Measurements from ENCODE around the gene NPAS3.

NPAS3 gene

DNA sequence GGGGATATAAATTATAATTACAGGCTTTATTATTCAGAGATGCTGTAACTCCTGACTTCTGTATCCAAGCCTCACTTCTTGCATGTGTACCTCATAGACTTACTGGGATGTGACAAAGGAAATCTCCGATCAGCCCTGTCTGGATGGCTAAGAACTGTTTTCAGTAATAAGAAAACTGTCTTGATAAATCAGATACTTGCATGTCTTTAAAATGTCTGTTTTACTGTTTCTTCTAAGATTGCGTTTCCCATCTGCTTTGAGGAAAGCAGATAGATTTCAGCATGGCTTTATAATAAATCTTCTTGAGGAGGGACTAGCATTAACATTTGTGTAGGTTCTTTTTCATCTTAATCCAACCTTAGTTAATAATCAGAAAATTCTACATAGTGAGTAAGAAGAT is 616.3 kb downstream of the NPAS3 start:
- Histone ChIP-seq H3K4me2 (no peak overlapping the region), H3K9ac (no peak overlapping the region), H3K79me2 (ENCODE audit: insufficient read depth, low read depth) (no peaks in the 10 kb centered on the region), H3K27ac (no peak overlapping the region), H2AFZ (ENCODE audit: low read depth) (no peak overlapping the region), H3K27me3 (ENCODE audit: insufficient read depth, low read depth) (no peaks in the 10 kb centered on the region), H4K20me1 (ENCODE audit: insufficient read depth) (no peaks in the 10 kb centered on the region), H3K4me1 (ENCODE audit: low read depth, poor library complexity, severe bottlenecking) (no peaks in the 10 kb centered on the region), H3K36me3 (ENCODE audit: insufficient read depth) (no peaks in the 10 kb centered on the region), H3K4me3 (IDR thresholded peaks at IDR 0.05; ENCODE audit: insufficient read depth, low read depth, low read length) (no peak overlapping the region)
- TF ChIP-seq, protein P1, sequence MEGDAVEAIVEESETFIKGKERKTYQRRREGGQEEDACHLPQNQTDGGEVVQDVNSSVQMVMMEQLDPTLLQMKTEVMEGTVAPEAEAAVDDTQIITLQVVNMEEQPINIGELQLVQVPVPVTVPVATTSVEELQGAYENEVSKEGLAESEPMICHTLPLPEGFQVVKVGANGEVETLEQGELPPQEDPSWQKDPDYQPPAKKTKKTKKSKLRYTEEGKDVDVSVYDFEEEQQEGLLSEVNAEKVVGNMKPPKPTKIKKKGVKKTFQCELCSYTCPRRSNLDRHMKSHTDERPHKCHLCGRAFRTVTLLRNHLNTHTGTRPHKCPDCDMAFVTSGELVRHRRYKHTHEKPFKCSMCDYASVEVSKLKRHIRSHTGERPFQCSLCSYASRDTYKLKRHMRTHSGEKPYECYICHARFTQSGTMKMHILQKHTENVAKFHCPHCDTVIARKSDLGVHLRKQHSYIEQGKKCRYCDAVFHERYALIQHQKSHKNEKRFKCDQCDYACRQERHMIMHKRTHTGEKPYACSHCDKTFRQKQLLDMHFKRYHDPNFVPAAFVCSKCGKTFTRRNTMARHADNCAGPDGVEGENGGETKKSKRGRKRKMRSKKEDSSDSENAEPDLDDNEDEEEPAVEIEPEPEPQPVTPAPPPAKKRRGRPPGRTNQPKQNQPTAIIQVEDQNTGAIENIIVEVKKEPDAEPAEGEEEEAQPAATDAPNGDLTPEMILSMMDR (conservative IDR thresholded peaks at IDR 0.05; ENCODE audit: low read depth, low read length), result no peak

DNA sequence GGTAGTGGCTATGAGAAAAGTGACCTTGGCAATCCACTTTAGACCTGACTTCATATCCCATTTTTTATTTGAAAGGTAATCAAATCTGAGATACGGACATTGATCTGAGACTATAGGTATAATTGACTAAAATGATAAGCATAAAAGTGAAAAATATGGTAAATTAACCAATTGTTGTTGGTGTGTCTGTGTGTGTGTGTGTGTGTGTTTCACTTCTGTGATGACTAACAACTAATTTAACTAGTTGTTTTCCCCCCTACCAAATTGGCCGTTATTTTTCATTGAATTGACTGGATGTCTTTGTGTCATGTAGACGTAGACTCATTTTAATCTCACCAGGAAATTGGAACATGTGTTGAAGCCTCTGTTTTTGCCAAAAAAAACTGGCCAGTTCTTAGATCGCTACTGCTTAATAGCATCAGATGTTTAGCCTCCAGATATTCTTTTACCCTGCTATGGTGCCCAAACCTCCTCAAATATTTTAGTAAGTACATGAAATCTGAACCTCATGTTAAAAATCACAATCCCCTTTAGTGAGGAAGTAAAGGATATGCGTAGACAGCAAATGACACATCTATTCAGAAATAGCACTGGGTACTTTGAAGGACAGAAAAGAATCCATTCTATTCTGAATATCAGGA is 617.2 kb downstream of the NPAS3 start:
- Histone ChIP-seq H2AFZ (ENCODE audit: low read depth) (no peak overlapping the region), H3K36me3 (ENCODE audit: insufficient read depth) (no peaks in the 10 kb centered on the region), H3K9ac (no peak overlapping the region), H3K27me3 (ENCODE audit: insufficient read depth, low read depth) (no peaks in the 10 kb centered on the region), H3K79me2 (ENCODE audit: insufficient read depth, low read depth) (no peaks in the 10 kb centered on the region), H3K4me3 (IDR thresholded peaks at IDR 0.05; ENCODE audit: insufficient read depth, low read depth, low read length) (no peak overlapping the region), H3K4me2 (no peak overlapping the region), H3K27ac (no peak overlapping the region), H4K20me1 (ENCODE audit: insufficient read depth) (no peaks in the 10 kb centered on the region), H3K4me1 (ENCODE audit: low read depth, poor library complexity, severe bottlenecking) (no peaks in the 10 kb centered on the region)
- TF ChIP-seq, protein P1 (conservative IDR thresholded peaks at IDR 0.05; ENCODE audit: low read depth, low read length), result no peak

DNA sequence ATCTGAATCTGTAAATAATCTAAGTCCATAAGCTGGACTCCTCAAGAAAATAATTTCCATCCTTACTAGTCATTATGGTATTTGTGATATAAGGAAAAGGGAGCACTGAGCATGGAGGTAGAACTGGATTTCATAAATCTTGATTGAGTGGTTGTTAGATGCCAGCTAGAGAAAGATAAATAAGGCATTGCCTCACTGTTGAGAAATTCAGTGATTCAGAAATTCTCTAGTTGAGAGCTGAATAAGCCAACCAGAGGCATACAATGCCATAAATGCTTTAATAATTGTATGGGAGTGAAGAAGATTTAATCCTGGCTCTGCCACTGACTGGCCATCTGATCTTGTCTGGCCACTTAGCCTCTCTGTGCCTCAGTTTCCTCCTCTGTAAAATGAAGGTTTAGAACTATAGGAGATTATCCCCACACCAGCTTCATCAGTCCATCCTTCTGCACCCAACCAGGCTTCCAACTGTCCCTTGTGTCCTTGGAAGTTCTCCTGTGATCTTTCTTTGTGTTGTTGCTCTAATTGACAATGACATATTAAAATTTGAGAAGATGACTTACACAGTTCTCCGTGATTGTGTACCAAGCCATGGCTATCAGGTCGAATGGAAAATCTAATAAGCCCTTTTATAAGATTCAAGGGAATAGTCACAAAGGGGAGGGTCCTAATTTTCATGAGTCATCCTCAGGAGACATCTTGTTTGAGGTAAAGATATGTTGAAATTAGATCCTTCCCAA is 617.9 kb downstream of the NPAS3 start:
- H3K4me2 ChIP-seq, result no peak overlapping the region
- no peaks in the 10 kb centered on the region for H4K20me1 ChIP-seq (ENCODE audit: insufficient read depth)
- H3K27ac ChIP-seq, result no peak overlapping the region
- no peaks in the 10 kb centered on the region for H3K36me3 ChIP-seq (ENCODE audit: insufficient read depth)
- H3K4me1 ChIP-seq (ENCODE audit: low read depth, poor library complexity, severe bottlenecking), result no peaks in the 10 kb centered on the region
- TF ChIP-seq, protein P1 (conservative IDR thresholded peaks at IDR 0.05; ENCODE audit: low read depth, low read length), result no peak
- no peak overlapping the region for H3K9ac ChIP-seq
- no peak overlapping the region for H2AFZ ChIP-seq (ENCODE audit: low read depth)
- no peaks in the 10 kb centered on the region for H3K27me3 ChIP-seq (ENCODE audit: insufficient read depth, low read depth)
- no peaks in the 10 kb centered on the region for H3K79me2 ChIP-seq (ENCODE audit: insufficient read depth, low read depth)
- H3K4me3 ChIP-seq (IDR thresholded peaks at IDR 0.05; ENCODE audit: insufficient read depth, low read depth, low read length), result no peak overlapping the region

DNA sequence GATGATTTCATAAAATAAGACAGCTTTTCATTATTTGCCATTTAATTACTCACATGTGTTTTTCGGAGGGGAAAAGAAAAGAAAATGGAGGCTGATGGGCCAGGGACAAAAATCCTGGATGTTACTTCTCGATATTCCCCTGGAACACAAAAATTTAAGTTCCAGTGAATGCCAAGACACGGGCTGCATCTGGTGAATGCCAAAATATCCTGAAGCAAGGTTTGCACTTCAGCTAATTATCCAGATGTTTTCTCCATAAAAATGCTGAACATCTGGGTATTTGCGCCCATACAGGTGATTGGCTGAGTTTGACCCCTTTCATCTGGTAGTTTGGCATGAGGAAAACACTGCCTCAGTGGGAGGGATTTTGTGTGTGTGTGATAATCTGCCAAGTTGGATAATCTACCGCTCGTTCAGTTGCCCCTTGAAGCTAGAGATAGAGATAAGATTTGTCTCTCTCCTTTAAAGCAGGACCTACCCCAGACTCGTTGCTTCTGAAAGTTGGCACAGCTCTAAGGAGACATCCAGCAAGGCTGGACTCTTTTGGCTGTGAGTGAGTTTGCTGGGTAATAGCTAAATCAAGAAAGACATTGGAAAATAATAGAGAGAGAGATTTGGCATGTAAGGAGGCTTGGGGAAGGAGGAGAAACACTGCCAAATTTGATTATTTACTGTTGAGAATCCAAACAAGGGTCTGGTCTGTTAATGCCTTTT is 622.2 kb downstream of the NPAS3 start:
- TF ChIP-seq, protein P1 (conservative IDR thresholded peaks at IDR 0.05; ENCODE audit: low read depth, low read length), result no peak

More for the DNA sequence above, 622.2 kb downstream of the NPAS3 start:
- no peak overlapping the region for H3K4me3 ChIP-seq (IDR thresholded peaks at IDR 0.05; ENCODE audit: insufficient read depth, low read depth, low read length)
- no peak overlapping the region for H3K4me2 ChIP-seq
- H3K79me2 ChIP-seq (ENCODE audit: insufficient read depth, low read depth), result no peaks in the 10 kb centered on the region
- H3K4me1 ChIP-seq (ENCODE audit: low read depth, poor library complexity, severe bottlenecking), result no peaks in the 10 kb centered on the region
- no peaks in the 10 kb centered on the region for H3K27me3 ChIP-seq (ENCODE audit: insufficient read depth, low read depth)
- no peaks in the 10 kb centered on the region for H3K36me3 ChIP-seq (ENCODE audit: insufficient read depth)
- H3K9ac ChIP-seq, result no peak overlapping the region
- H3K27ac ChIP-seq, result no peak overlapping the region
- no peak overlapping the region for H2AFZ ChIP-seq (ENCODE audit: low read depth)
- H4K20me1 ChIP-seq (ENCODE audit: insufficient read depth), result no peaks in the 10 kb centered on the region
